HG02623 (cell line): ENCODE measurements around the gene SUB1.
A peak's percentile ranks its signal among the peaks of the same experiment; 100 is the strongest.
"Not testable (repeated sequence)": the region's sequence is repeated elsewhere in the genome, so short reads cannot be mapped to it uniquely, and the experiment has no call there.

ENCODE experiments used
- ATAC-seq: cut with Tn5 transposase; IDR thresholded peaks from one replicate; pipeline ENCODE4 v1.9.1; 2021; ENCODE audit warnings: moderate library complexity; ENCODE audit not compliant: unreplicated experiment

SUB1 gene

GRCh38 chr5:32598997-32599549, 13.7 kb downstream of the SUB1 start:
- ATAC-seq, result no peak

GRCh38 chr5:32600054-32600622, 14.8 kb downstream of the SUB1 start:
- ATAC-seq, result no peak

GRCh38 chr5:32601623-32602295, 16.4 kb downstream of the SUB1 start:
- ATAC-seq, result no peak

- ATAC-seq, result no peak
These were observed 17.5 kb downstream of the SUB1 start for GRCh38 chr5:32602906-32603305.

- no peak for ATAC-seq
These were observed 19.7 kb downstream of the SUB1 start for GRCh38 chr5:32604800-32605765.

GRCh38 chr5:32605766-32606152, 20.4 kb downstream of the SUB1 start:
- no peak for ATAC-seq

GRCh38 chr5:32612134-32612888, 27.0 kb downstream of the SUB1 start:
- ATAC-seq, result no peak

GRCh38 chr5:32613050-32613672, 27.8 kb downstream of the SUB1 start:
- peak; percentile 73 for ATAC-seq

- no peak for ATAC-seq
These were observed 29.9 kb downstream of the SUB1 start for GRCh38 chr5:32615236-32615635.

GRCh38 chr5:32618962-32619361, 33.6 kb downstream of the SUB1 start:
- ATAC-seq, result no peak

GRCh38 chr5:32621256-32621655, 35.9 kb downstream of the SUB1 start:
- no peak for ATAC-seq

GRCh38 chr5:32625106-32625505, 39.7 kb downstream of the SUB1 start:
- no peak for ATAC-seq

- ATAC-seq, result no peak
These were observed 40.2 kb downstream of the SUB1 start for GRCh38 chr5:32625547-32625946.

- ATAC-seq, result no peak
These were observed 42.0 kb downstream of the SUB1 start for GRCh38 chr5:32627219-32627870.

- no peak for ATAC-seq
These were observed 42.9 kb downstream of the SUB1 start for GRCh38 chr5:32628049-32628844.

GRCh38 chr5:32630867-32631491, 45.6 kb downstream of the SUB1 start:
- ATAC-seq, result no peak

GRCh38 chr5:32633017-32633416, 47.7 kb downstream of the SUB1 start:
- ATAC-seq, result not testable (repeated sequence)

GRCh38 chr5:32638309-32638708, 53.0 kb downstream of the SUB1 start:
- ATAC-seq, result no peak

GRCh38 chr5:32639943-32640342, 54.6 kb downstream of the SUB1 start:
- no peak for ATAC-seq
